Epithelial cell of proximal tubule (primary cell): ENCODE measurements around the gene SLC25A17. TPM values are rescaled to one million over a fixed set of nuclear protein-coding genes. Genes with fewer than 3 reads are reported as not detected.

ENCODE experiments used
- DNase-seq: peaks from one replicate; pipeline ENCODE4 v3.0.0-alpha.2; 2011; ENCODE audit warnings: low read depth
- H3K4me3 ChIP-seq: 2 replicates; pipeline ENCODE4 v1.5.1; 2011; ENCODE audit warnings: low read depth, mild to moderate bottlenecking, low read length
- CTCF ChIP-seq: conservative IDR thresholded peaks from 2 replicates; pipeline ENCODE4 v1.5.1; 2012; ENCODE audit warnings: low read depth, mild to moderate bottlenecking, low read length
- total RNA-seq: library from RNA; depleted of rRNA; stranded (reverse); fragments of >200 nt; gene quantifications from 2 replicates; pipeline ENCODE4 v1.2.3, GENCODE V29; 2015

The SLC25A17 gene
- total RNA-seq, 1 donor from 2014 or later, result 16.3 TPM

GRCh38 chr22:40743768-40744167 is 75.4 kb downstream of the SLC25A17 start:
- DNase-seq, result no peak
- H3K4me3 ChIP-seq, result no peak overlapping the region
- TF ChIP-seq CTCF, result no peak

DNA sequence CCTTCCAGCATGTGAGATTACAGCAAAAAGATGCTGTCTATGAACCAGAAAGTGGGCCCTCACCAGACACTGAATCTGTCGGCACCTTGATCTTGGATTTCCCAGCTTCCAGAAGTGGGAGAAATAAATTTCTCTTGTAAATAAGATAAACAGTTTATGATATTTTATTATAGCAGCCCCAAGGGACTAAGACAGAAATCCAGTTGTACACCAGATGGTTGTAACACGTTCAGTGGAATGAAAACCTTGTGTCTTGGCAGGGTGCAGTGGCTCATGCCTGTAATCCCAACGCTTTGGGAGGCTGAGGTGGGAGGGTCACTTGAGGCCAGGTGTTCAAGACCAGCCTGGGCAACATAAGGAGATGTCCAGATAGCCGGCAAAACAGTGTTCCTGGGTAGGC is 78.0 kb downstream of the SLC25A17 start:
- no peak overlapping the region for H3K4me3 ChIP-seq
- no peak for TF ChIP-seq CTCF
- no peak for DNase-seq

DNA sequence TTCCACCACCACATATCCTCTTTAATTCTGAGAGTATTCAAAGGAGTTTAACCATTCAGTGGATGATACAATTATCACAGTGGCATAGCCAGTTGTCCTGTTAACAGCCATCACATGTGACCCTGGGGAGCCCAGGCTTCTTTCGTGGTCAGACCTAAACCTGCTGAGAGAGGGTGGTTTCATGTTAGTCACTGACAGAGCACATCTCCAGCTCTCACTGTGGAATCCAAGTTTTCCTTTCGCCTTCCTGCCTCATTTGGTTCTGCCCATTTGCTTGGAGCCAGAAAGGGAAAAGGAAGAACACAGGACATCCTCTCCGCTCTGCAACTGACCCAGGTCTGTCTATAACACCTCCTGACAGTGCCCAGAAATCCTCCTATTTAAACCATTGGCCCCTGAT is 79.4 kb downstream of the SLC25A17 start:
- no peak for DNase-seq
- no peak for TF ChIP-seq CTCF
- no peak overlapping the region for H3K4me3 ChIP-seq

DNA sequence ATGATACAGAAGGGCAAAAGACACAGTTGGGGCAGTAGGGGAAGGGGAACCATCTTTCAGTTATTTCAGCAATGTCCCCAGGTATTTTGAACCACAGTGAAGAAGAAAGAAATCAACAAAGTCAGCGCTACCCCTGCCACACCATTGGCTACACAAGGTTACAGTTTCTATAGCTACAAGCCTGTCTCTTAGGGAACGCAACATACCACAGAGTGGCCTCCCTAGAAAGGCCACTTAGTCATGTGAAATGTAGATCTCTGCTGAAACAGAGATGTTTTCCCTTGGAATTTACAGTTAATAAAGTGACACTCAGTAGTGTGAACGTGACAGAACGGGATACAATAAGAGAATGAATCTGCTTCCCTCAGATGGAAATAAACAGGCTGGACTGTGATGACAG is 85.2 kb downstream of the SLC25A17 start:
- no peak for DNase-seq
- TF ChIP-seq CTCF, result no peak
- H3K4me3 ChIP-seq, result no peak overlapping the region

DNA sequence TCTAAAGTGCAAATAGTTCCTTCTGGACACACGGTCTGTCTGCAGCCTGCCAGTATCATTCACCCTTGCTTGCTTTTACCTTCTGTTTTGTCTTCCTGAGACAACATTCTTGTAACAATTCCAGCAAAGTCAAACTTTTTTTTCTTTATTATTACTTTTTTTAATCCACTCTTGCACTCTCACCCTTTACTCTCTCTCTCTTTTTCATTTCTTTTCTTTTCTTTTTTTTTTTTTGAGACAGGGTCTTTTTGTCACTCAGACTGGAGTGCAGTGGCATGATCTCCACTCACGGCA is 86.2 kb downstream of the SLC25A17 start:
- no peak for DNase-seq
- H3K4me3 ChIP-seq, result no peak overlapping the region
- no peak for TF ChIP-seq CTCF

DNA sequence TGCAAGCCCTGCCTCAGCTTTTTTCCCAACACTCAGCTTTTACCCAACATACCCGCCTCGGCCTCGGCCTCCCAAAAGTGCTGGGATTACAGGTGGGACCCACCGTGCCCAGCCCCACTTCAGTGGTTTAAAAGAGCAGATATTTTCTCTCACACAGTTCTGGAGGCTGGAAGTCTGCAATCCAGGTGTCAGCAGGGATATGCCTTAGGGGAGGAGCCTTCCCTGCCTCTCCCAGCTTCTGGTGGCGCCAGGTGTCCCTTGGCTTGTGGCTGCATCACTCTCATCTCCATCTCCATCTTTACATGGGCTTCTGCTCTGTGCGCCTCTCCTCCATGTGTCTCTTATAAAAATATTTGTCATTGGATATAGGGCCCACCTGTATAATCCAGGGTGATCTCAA is 89.9 kb downstream of the SLC25A17 start:
- no peak for TF ChIP-seq CTCF
- no peak overlapping the region for H3K4me3 ChIP-seq
- DNase-seq, result no peak

GRCh38 chr22:40728731-40729189 is 90.4 kb downstream of the SLC25A17 start:
- TF ChIP-seq CTCF, result no peak
- no peak overlapping the region for H3K4me3 ChIP-seq
- no peak for DNase-seq
